ENCODE results near the gene RELT.
"Not testable (repeated sequence)": the region's sequence is repeated elsewhere in the genome, so short reads cannot be mapped to it uniquely, and the experiment has no call there.

The RELT gene

DNA sequence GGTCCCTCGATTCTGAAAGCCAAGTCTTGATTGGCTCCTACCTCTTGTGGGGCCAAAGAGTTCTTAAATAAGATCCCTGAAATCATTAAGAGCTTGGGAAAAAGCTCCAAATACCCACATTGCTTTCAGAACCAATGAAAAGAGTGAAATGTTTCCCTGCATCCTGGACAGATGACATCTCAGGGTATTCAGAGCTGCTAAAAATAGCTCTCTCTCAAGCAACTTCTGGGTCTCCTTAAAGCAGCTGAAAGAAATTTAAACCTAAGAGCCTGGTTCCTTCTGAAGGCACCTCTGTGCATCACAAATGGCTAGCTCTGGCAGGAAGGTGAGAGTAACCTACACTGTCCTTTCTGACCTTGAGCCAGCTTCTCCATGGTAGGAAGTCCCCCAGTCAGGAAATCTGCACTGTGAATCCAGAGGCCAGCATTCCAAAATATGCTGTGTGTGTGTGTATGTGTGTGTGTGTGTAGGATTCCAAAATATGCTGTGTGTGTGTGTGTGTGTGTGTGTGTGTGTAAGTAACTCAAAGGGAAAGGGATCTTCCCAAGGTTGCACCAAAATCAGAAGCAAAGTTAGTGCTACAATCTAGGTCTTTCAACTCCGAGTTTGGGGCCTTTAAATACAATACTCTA is 50.1 kb downstream of the RELT start:
- H3K9me3 ChIP-seq (ENCODE audit: control insufficient read depth in 5 of 5, low read length in 5 of 5), result no peaks in the 10 kb centered on the region
- no peak overlapping the region for H3K4me3 ChIP-seq (ENCODE audit: low read depth in 1 of 5, low read length in 5 of 5)
- no peaks in the 10 kb centered on the region for H3K27me3 ChIP-seq (ENCODE audit: control insufficient read depth in 5 of 5, insufficient read depth in 4 of 5, low read length in 5 of 5)
- H3K27ac ChIP-seq (ENCODE audit: low read depth, low read length), result no peak overlapping the region
- H3K4me1 ChIP-seq (ENCODE audit: control insufficient read depth in 5 of 5, insufficient read depth in 5 of 5, low read length in 5 of 5), result peaks cover 0 to 22% (median 4%) of the 10 kb centered on the region in 5 donors
- H3K9ac ChIP-seq (ENCODE audit: low read length in 5 of 5), result no peak overlapping the region
- H3K36me3 ChIP-seq (ENCODE audit: control insufficient read depth in 5 of 5, insufficient read depth in 5 of 5, low read length in 5 of 5), result peaks cover 0 to 6% (median 0%) of the 10 kb centered on the region in 5 donors

DNA sequence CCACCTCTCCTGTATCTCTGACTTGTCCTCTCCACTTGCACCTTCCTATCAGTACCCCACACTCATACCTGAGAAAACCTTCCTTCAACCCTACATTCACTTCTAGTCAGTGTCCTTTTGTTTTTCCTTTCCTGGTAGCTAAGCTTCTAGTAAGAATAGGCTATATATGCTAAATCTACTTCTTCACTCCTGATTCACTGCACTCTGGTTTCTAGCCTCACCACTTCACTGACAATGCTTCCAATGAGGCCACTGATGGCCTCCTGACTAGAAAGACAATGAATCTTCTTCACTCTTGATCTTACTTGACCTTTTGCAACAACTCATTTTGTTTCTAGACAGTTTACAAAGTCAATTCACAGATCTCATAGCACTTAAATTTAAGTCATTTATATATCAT is 52.0 kb downstream of the RELT start:
- no peak overlapping the region for H3K4me3 ChIP-seq (ENCODE audit: low read depth in 1 of 5, low read length in 5 of 5)

DNA sequence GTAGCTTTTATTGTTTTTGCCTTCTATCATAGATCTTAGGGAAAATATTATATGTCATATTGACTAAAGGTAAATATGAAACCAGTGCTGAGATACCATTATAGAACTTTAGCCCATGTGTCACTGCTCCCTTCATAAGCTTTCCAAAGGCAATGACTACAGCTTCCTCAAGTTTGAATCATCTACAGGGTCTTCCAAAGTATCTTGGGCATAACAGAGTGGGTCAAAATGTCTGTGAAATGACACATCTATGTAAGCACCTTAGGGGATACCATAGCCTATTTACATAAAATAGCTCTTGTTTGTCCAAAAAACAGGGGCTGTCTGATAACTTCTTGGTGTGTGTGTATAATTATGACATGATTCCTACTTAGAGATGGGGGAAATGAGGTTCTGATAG is 52.5 kb downstream of the RELT start:
- Histone ChIP-seq H3K27me3 (ENCODE audit: control insufficient read depth in 5 of 5, insufficient read depth in 4 of 5, low read length in 5 of 5) (no peaks in the 10 kb centered on the region), H3K9ac (ENCODE audit: low read length in 5 of 5) (no peak overlapping the region), H3K4me3 (ENCODE audit: low read depth in 1 of 5, low read length in 5 of 5) (no peak overlapping the region), H3K9me3 (ENCODE audit: control insufficient read depth in 5 of 5, low read length in 5 of 5) (no peaks in the 10 kb centered on the region), H3K27ac (ENCODE audit: low read depth, low read length) (no peak overlapping the region), H3K36me3 (ENCODE audit: control insufficient read depth in 5 of 5, insufficient read depth in 5 of 5, low read length in 5 of 5) (peaks cover 0 to 6% (median 2%) of the 10 kb centered on the region in 5 donors), H3K4me1 (ENCODE audit: control insufficient read depth in 5 of 5, insufficient read depth in 5 of 5, low read length in 5 of 5) (peaks cover 0 to 20% (median 4%) of the 10 kb centered on the region in 5 donors)

More for the DNA sequence above, 52.0 kb downstream of the RELT start:
- H3K36me3 ChIP-seq (ENCODE audit: control insufficient read depth in 5 of 5, insufficient read depth in 5 of 5, low read length in 5 of 5), result peaks cover 0 to 6% (median 2%) of the 10 kb centered on the region in 5 donors
- peaks cover 0 to 22% (median 4%) of the 10 kb centered on the region in 5 donors for H3K4me1 ChIP-seq (ENCODE audit: control insufficient read depth in 5 of 5, insufficient read depth in 5 of 5, low read length in 5 of 5)
- H3K27ac ChIP-seq (ENCODE audit: low read depth, low read length), result no peak overlapping the region
- H3K9me3 ChIP-seq (ENCODE audit: control insufficient read depth in 5 of 5, low read length in 5 of 5), result no peaks in the 10 kb centered on the region
- H3K9ac ChIP-seq (ENCODE audit: low read length in 5 of 5), result no peak overlapping the region
- no peaks in the 10 kb centered on the region for H3K27me3 ChIP-seq (ENCODE audit: control insufficient read depth in 5 of 5, insufficient read depth in 4 of 5, low read length in 5 of 5)

DNA sequence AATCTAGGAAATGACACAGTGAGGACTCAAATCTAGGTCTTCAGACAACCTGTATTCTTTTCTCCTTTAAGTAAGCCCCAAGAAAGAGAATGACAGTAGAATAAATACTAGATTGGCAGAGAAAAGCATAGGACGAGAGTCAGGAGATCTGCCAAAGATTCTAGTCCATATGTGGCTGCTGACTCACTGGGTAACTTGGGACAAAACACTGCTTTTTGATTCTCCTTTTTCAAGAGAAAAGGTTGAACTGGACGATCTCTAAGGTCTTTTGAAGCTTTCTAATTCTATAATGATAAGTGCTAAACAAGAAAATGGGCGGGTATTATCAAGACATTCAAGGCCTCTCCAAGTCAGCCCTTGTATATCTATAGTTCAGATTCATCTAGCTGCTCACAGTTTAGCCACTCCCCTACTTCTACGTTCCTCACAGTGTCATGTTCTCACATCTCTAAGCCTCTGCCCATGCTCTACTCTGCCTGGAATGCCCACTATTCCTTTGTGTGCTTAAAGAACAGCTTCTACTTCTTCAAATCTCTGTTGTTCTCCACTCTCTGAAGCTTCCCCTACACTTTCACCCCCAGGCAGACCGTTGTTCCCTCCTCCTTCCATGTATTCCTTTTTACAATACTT is 53.0 kb downstream of the RELT start:
- Histone ChIP-seq H3K4me3 (ENCODE audit: low read depth in 1 of 5, low read length in 5 of 5) (no peak overlapping the region), H3K36me3 (ENCODE audit: control insufficient read depth in 5 of 5, insufficient read depth in 5 of 5, low read length in 5 of 5) (peaks cover 0 to 6% (median 2%) of the 10 kb centered on the region in 5 donors), H3K27me3 (ENCODE audit: control insufficient read depth in 5 of 5, insufficient read depth in 4 of 5, low read length in 5 of 5) (no peaks in the 10 kb centered on the region), H3K4me1 (ENCODE audit: control insufficient read depth in 5 of 5, insufficient read depth in 5 of 5, low read length in 5 of 5) (peaks cover 0 to 19% (median 4%) of the 10 kb centered on the region in 5 donors), H3K27ac (ENCODE audit: low read depth, low read length) (no peak overlapping the region), H3K9me3 (ENCODE audit: control insufficient read depth in 5 of 5, low read length in 5 of 5) (no peaks in the 10 kb centered on the region), H3K9ac (ENCODE audit: low read length in 5 of 5) (no peak overlapping the region)

DNA sequence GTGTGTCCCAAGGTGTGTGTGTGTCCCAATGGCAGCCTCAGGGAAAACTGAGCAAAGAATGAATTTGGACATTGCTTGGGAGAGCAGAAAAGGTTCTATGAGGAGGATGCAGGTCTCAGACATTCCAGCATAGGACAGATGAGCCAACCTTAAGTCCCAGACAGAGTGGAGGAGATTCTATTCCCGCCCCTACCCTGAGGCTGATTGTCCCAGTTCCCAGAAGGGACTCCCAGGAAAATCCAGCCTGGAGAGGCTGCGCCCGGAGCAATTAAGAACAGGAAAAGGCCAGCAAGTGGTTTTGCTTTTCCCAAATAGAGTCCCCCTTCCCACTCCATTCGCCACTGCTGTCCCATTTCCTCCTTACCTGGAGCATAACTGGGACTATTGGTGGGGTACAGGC is 54.1 kb downstream of the RELT start:
- H3K27ac ChIP-seq (ENCODE audit: low read depth, low read length), result no peak overlapping the region
- H3K4me3 ChIP-seq (ENCODE audit: low read depth in 1 of 5, low read length in 5 of 5), result no peak overlapping the region
- peaks cover 0 to 6% (median 2%) of the 10 kb centered on the region in 5 donors for H3K36me3 ChIP-seq (ENCODE audit: control insufficient read depth in 5 of 5, insufficient read depth in 5 of 5, low read length in 5 of 5)
- H3K27me3 ChIP-seq (ENCODE audit: control insufficient read depth in 5 of 5, insufficient read depth in 4 of 5, low read length in 5 of 5), result no peaks in the 10 kb centered on the region
- H3K9ac ChIP-seq (ENCODE audit: low read length in 5 of 5), result no peak overlapping the region
- H3K4me1 ChIP-seq (ENCODE audit: control insufficient read depth in 5 of 5, insufficient read depth in 5 of 5, low read length in 5 of 5), result peaks cover 0 to 13% (median 4%) of the 10 kb centered on the region in 5 donors
- H3K9me3 ChIP-seq (ENCODE audit: control insufficient read depth in 5 of 5, low read length in 5 of 5), result no peaks in the 10 kb centered on the region

DNA sequence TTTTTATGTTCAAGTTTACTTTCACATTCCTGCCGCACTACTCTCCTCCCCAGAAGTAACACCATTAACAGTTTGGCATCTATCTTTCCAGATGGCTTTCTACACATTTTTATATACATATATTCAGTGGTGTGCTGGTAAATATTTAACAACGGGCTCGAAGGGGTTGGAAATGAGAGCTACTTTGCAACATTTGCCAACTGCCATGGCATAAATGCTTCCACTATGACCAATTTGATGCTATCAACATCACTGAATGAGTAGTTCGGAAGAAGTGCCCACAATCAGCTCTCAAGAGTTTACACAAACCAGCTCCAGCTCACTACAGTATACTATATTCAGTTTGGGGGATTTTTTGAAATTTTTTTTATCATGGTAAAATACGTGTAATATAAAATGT is 55.2 kb downstream of the RELT start:
- Histone ChIP-seq H3K9ac (ENCODE audit: low read length in 5 of 5) (no peak overlapping the region), H3K4me3 (ENCODE audit: low read depth in 1 of 5, low read length in 5 of 5) (no peak overlapping the region), H3K36me3 (ENCODE audit: control insufficient read depth in 5 of 5, insufficient read depth in 5 of 5, low read length in 5 of 5) (peaks cover 0 to 6% (median 2%) of the 10 kb centered on the region in 5 donors), H3K9me3 (ENCODE audit: control insufficient read depth in 5 of 5, low read length in 5 of 5) (no peaks in the 10 kb centered on the region), H3K27ac (ENCODE audit: low read depth, low read length) (no peak overlapping the region), H3K4me1 (ENCODE audit: control insufficient read depth in 5 of 5, insufficient read depth in 5 of 5, low read length in 5 of 5) (peaks cover 0 to 6% (median 0%) of the 10 kb centered on the region in 5 donors), H3K27me3 (ENCODE audit: control insufficient read depth in 5 of 5, insufficient read depth in 4 of 5, low read length in 5 of 5) (no peaks in the 10 kb centered on the region)

DNA sequence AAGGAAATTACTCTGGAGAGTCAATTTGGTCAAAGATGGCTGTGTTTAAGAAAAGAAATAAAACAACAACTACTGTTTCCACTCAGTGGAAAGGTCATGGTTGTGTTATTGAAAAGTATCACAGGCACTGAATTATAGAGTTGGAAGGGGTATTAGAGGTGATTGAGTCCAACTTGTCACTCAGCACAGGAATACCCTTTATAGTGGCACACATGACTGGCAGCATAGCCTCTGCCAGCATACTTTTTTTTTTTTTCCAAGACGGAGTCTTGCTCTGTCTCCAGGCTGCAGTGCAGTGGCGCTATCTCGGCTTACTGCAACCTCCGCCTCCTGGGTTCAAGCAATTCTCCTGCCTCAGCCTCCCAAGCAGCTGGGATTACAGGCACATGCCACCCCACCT is 60.7 kb downstream of the RELT start:
- H3K36me3 ChIP-seq (ENCODE audit: control insufficient read depth in 5 of 5, insufficient read depth in 5 of 5, low read length in 5 of 5); H3K27ac ChIP-seq (ENCODE audit: low read depth, low read length); H3K9me3 ChIP-seq (ENCODE audit: control insufficient read depth in 5 of 5, low read length in 5 of 5); H3K9ac ChIP-seq (ENCODE audit: low read length in 5 of 5); H3K27me3 ChIP-seq (ENCODE audit: control insufficient read depth in 5 of 5, insufficient read depth in 4 of 5, low read length in 5 of 5); H3K4me1 ChIP-seq (ENCODE audit: control insufficient read depth in 5 of 5, insufficient read depth in 5 of 5, low read length in 5 of 5); H3K4me3 ChIP-seq (ENCODE audit: low read depth in 1 of 5, low read length in 5 of 5): not testable (repeated sequence)

DNA sequence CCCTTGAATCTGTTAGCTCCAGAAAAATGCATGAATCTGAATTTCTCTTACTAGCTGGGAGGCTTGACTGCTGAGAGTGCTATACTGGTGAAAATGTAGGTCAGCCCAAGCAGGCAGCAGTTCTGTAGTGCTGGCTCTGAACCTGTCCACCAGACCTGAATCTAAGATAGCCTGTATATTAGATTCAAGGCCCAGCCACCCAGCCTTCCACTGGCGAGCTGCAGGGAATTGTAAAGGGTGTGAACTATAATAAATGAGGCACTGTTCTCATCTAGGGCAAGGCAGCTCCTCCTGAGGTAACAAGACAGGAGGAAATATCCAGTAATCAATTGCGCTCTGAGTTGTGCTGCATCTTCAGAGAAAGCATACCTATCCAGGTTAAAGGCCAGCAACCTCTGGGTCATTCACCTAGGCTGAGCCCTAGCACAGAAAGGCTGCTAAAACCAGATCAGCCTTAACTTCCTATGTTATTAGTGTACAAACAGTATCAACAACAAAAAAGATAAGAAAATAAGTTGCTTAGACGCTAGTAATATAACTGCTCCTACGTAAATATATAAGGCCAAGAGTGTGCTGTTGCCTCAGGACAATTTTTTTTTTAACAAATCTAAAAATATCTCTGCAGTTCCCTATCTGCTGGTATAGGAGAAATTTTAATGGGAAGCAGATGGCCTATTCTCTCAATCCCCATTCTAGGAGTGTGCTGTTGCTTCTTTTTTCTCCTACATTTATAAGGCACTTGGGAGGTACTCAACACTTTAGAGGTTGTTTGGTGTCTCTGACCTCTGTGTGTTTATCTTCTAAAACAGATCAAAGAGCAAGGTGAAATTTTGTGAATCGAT is 63.0 kb downstream of the RELT start:
- H3K27me3 ChIP-seq (ENCODE audit: control insufficient read depth in 5 of 5, insufficient read depth in 4 of 5, low read length in 5 of 5), result no peaks in the 10 kb centered on the region
- H3K9ac ChIP-seq (ENCODE audit: low read length in 5 of 5), result no peak overlapping the region
- no peak overlapping the region for H3K4me3 ChIP-seq (ENCODE audit: low read depth in 1 of 5, low read length in 5 of 5)
- H3K9me3 ChIP-seq (ENCODE audit: control insufficient read depth in 5 of 5, low read length in 5 of 5), result no peaks in the 10 kb centered on the region
- H3K4me1 ChIP-seq (ENCODE audit: control insufficient read depth in 5 of 5, insufficient read depth in 5 of 5, low read length in 5 of 5), result peaks cover 0 to 8% (median 0%) of the 10 kb centered on the region in 5 donors
- H3K27ac ChIP-seq (ENCODE audit: low read depth, low read length), result no peak overlapping the region
- H3K36me3 ChIP-seq (ENCODE audit: control insufficient read depth in 5 of 5, insufficient read depth in 5 of 5, low read length in 5 of 5), result no peaks in the 10 kb centered on the region

DNA sequence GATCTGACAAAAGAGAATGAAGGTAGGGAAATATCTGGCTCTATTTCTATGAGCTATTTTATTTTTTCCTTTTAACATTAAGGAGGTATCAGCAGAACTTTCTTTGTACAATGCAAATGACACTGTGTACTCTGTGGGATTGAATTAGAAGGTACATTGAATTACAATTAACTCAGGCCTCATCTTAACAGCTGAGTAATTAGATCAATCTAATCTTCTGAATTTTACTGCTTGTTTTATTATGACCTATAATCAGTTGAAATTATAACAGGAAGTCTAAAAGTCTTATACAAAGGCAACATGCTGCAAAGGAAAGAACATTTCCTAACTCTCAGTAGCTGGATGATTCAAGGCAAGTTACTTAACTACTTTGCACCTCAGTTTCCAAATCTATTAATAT is 69.8 kb downstream of the RELT start:
- Histone ChIP-seq H3K27me3 (ENCODE audit: control insufficient read depth in 5 of 5, insufficient read depth in 4 of 5, low read length in 5 of 5) (no peaks in the 10 kb centered on the region), H3K9me3 (ENCODE audit: control insufficient read depth in 5 of 5, low read length in 5 of 5) (no peaks in the 10 kb centered on the region), H3K9ac (ENCODE audit: low read length in 5 of 5) (no peak overlapping the region), H3K27ac (ENCODE audit: low read depth, low read length) (no peak overlapping the region), H3K36me3 (ENCODE audit: control insufficient read depth in 5 of 5, insufficient read depth in 5 of 5, low read length in 5 of 5) (no peaks in the 10 kb centered on the region), H3K4me1 (ENCODE audit: control insufficient read depth in 5 of 5, insufficient read depth in 5 of 5, low read length in 5 of 5) (peaks cover 0 to 15% (median 5%) of the 10 kb centered on the region in 5 donors), H3K4me3 (ENCODE audit: low read depth in 1 of 5, low read length in 5 of 5) (no peak overlapping the region)

DNA sequence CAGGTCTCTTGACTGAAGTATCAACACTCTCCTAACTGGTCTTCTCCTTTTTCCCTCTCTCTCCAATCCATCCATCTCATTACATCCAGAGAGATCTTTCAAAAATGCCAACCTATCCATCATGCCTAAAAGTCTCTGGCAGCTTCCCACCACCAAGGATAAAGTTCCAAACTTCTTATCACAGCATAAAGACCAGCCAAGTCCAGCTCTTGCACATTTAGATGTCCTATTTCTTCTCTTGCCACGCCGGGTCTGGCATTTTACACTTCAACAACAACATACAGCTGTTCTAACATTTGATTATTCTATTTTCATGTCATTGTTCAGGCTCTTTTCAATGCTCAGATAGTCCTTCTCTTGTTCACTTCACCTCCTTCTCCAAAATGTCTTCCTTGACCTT is 70.6 kb downstream of the RELT start:
- no peaks in the 10 kb centered on the region for H3K36me3 ChIP-seq (ENCODE audit: control insufficient read depth in 5 of 5, insufficient read depth in 5 of 5, low read length in 5 of 5)
- no peak overlapping the region for H3K4me3 ChIP-seq (ENCODE audit: low read depth in 1 of 5, low read length in 5 of 5)
- H3K9me3 ChIP-seq (ENCODE audit: control insufficient read depth in 5 of 5, low read length in 5 of 5), result no peaks in the 10 kb centered on the region
- no peaks in the 10 kb centered on the region for H3K27me3 ChIP-seq (ENCODE audit: control insufficient read depth in 5 of 5, insufficient read depth in 4 of 5, low read length in 5 of 5)
- H3K9ac ChIP-seq (ENCODE audit: low read length in 5 of 5), result no peak overlapping the region
- H3K27ac ChIP-seq (ENCODE audit: low read depth, low read length), result no peak overlapping the region
- peaks cover 0 to 15% (median 5%) of the 10 kb centered on the region in 5 donors for H3K4me1 ChIP-seq (ENCODE audit: control insufficient read depth in 5 of 5, insufficient read depth in 5 of 5, low read length in 5 of 5)
